Coronary artery (tissue), 2 donors: Measurements from ENCODE around the gene WDR11.

Experiments
- DNase-seq: peaks from one replicate; pipeline ENCODE4 v3.0.0-alpha.2; 2017; ENCODE audit warnings: low spot score
- H3K27ac ChIP-seq, 2 donors: fragments of 200-600 bp; sonication (generic); one replicate each; pipeline ENCODE4 v1.5.1; 2016 to 2019
- H3K4me3 ChIP-seq: fragments of 200-600 bp; sonication (generic); 2 replicates; pipeline ENCODE4 v1.5.1; 2016; ENCODE audit warnings: mild to moderate bottlenecking, moderate library complexity
- CTCF ChIP-seq: fragments of 200-600 bp; sonication (generic); IDR thresholded peaks from one replicate; pipeline ENCODE4 v1.5.1; 2019; ENCODE audit warnings: antibody characterized with exemption

The WDR11 gene

DNA sequence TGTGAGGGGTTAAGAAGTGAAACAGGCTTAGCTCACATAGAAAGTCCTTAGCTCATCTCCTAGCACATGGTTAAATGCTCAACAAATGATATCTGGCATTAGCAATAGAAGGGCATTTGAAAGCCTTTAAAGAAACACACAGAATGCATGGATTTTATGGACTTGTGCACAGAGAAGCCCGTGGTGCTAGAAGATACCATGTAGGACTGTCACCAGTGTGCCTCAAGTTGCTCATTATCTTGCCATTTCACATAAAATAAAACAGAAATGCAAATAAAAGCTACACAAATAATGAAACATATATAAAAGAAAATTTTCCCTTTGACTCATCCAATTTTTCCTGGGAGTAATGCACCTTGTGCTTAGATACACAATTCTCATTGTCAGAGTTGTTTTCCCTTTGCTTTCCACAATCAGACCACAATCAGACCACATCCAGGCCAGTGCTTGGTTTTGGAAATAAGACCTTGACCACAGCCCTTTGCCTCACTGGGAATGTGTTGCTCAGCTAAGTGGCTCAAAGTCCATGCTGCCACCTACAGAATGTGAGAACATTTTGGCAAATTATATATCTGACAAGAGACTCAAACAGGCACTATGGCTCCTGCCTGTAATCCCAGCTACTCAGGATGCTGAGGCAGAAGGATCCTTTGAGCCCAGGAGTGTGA, 9.5 kb upstream of the WDR11 start:
- no peak for DNase-seq
- H3K27ac ChIP-seq: no peak overlapping the region
- no peak overlapping the region for H3K4me3 ChIP-seq
- no peak for TF ChIP-seq CTCF

- H3K27ac ChIP-seq: no peak overlapping the region
- no peak overlapping the region for H3K4me3 ChIP-seq
- no peak for DNase-seq
- TF ChIP-seq CTCF: no peak
These were observed 3.2 kb downstream of the WDR11 start for GRCh38 chr10:120854388-120854787.

DNA sequence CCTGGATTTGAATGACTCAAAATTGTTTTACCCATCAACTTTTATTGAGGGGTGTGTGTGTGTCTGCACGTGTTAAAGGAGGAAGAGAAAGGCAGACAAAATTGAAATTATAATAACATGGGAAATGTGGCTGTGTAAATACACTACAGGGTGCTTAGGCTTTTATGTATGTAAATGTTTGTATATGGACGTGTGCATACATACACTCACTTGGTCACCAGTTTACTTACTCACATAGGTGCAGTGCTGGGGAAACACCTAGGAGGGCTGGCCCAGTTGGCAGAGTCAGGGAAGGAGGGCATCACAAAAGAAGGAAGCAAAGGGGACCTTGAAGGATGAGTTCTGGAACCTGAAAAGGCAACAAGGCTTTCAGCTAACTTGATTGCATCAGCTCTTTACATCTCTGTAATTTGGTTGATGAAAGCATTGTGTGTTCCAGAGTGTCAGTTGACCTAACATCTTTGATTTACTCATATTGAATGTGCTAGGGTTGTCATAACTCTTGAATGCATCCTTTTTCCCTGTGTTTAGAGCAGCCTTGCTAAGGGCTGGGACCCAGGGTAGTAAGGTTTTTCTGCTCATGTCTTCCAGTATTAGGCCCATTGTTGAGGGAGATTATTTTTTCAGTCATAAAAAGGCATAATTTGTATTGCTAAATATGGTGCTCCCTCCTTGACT, 10.2 kb downstream of the WDR11 start:
- DNase-seq: no peak
- H3K4me3 ChIP-seq: no peak overlapping the region
- H3K27ac ChIP-seq: no peak overlapping the region
- no peak for TF ChIP-seq CTCF

DNA sequence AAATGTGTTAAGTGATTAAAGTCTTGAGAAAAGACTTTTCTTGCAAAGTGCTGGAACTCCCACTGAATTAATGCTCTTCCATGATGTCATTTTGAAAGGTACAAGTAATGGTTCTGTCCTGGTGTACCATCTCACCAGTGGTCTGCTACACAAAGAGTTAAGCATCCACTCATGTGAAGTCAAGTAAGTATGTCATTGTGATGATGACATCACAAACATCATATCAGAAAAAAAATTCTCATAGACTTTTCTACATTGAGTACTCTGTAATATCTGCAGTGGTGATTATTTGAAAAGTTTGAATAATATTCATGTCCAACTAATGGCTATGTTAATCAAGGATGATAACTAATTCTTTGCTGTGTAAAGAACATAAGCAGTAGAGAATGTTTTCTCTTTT, 22.6 kb downstream of the WDR11 start:
- Histone ChIP-seq H3K4me3 (no peak overlapping the region), H3K27ac (no peak overlapping the region)
- no peak for TF ChIP-seq CTCF
- no peak for DNase-seq

DNA sequence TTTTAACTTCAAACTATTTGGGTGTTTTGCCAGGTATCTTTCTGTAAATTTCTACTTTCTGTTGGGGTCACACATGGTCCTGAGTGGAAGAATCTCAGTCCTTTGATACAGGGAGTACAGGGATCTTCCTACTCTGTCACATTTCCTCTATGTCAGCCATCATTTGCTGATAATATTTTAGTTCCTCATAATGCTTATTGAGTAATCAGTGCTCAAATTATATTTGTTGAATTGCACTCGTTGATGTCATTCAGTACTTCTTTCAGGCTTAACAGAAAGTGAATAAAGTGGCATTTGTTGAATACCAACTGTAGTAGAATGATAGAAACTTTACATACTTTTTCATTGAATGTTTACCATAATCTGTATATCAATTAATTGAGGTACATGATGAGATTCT, 31.9 kb downstream of the WDR11 start:
- DNase-seq: no peak
- Histone ChIP-seq H3K27ac (no peak overlapping the region), H3K4me3 (no peak overlapping the region)
- no peak for TF ChIP-seq CTCF

- Histone ChIP-seq H3K4me3 (no peak overlapping the region), H3K27ac (no peak overlapping the region)
- no peak for TF ChIP-seq CTCF
- no peak for DNase-seq
These were observed 36.3 kb downstream of the WDR11 start for GRCh38 chr10:120887482-120887881.

DNA sequence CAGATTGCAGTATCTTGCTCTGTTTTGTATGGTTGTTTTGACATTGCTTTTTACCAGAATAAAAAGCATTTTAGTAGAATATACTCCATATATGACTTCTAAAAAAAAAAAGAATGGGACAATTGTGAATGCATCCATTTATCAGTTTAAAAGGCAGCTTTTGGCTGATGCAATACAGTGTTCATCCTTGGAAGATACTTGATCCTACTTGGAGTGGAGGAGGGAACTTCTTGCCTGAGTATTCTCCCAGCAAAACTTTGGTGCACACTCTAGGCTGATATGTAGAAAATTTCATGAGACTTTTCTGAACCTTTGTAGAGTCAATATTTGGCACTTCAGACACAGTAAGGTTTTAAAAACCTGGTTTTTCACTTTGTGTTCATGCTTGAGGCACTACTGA, 40.2 kb downstream of the WDR11 start:
- TF ChIP-seq CTCF: no peak
- DNase-seq: no peak
- no peak overlapping the region for H3K27ac ChIP-seq
- no peak overlapping the region for H3K4me3 ChIP-seq
